Gastrocnemius medialis (tissue), 4 donors: Measurements from ENCODE around the gene TSACC.

Experiments
- POLR2A ChIP-seq, 2 donors: fragments of 450-650 bp; IDR thresholded peaks; one replicate each; pipeline ENCODE4 v1.6.1; 2017; ENCODE audit warnings: antibody characterized with exemption in 2 of 2, mild to moderate bottlenecking in 2 of 2, moderate library complexity in 2 of 2
- TF ChIP-seq, protein P1 (sequence below), 5 experiments: fragments of 450-650 bp in 3 of 5; fragments of 200-600 bp in 2 of 5; sonication (generic) in 2 of 5; IDR thresholded peaks in 4 of 5; conservative IDR thresholded peaks in 1 of 5; 1 replicate in 4 of 5; 2 replicates in 1 of 5; pipeline ENCODE4 v1.5.1; 2016 to 2019; ENCODE audit warnings: antibody characterized with exemption in 5 of 5, mild to moderate bottlenecking in 3 of 5, moderate library complexity in 3 of 5

- TF ChIP-seq, protein P1, sequence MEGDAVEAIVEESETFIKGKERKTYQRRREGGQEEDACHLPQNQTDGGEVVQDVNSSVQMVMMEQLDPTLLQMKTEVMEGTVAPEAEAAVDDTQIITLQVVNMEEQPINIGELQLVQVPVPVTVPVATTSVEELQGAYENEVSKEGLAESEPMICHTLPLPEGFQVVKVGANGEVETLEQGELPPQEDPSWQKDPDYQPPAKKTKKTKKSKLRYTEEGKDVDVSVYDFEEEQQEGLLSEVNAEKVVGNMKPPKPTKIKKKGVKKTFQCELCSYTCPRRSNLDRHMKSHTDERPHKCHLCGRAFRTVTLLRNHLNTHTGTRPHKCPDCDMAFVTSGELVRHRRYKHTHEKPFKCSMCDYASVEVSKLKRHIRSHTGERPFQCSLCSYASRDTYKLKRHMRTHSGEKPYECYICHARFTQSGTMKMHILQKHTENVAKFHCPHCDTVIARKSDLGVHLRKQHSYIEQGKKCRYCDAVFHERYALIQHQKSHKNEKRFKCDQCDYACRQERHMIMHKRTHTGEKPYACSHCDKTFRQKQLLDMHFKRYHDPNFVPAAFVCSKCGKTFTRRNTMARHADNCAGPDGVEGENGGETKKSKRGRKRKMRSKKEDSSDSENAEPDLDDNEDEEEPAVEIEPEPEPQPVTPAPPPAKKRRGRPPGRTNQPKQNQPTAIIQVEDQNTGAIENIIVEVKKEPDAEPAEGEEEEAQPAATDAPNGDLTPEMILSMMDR (IDR thresholded peaks at IDR 0.05 in 4 of 5, conservative IDR thresholded peaks at IDR 0.05 in 1 of 5), result no peak
- TF ChIP-seq POLR2A (IDR thresholded peaks at IDR 0.05), result no peak
These were observed 55.8 kb downstream of the TSACC start for GRCh38 chr1:156394082-156394481.
